ENCODE measurements around the gene TOP1. TPM values are rescaled to one million over a fixed set of nuclear protein-coding genes. Genes with fewer than 3 reads are reported as not detected.

The TOP1 gene
- polyA plus RNA-seq, 1 of the 3 experiments (the other 2 are of a cell fraction): 11.9 TPM

- POLR2A ChIA-PET: no interaction called here
Observed at GRCh38 chr20:41032271-41032670, 3.6 kb downstream of the TOP1 start.

DNA sequence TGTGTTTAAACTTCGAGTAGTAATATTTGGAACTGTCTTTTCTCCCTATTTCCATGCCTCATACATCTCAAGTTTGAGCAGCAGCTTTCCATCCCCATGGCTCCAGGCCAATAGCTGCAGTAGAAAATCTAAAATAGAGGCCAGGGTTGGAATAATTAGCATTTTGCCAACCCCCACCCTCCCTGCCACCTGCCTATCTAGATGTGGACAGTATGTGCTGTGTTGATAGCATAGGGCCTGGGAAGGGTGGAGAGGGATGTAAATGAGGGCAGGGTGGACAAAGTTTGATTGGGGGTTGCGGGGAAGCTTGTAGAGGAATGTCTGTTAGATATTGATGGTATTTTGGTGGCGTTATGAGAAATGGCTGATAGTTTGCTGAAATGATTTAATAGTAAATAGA, 5.6 kb downstream of the TOP1 start:
- Histone ChIP-seq H3K79me2 (ENCODE audit: insufficient read depth) (peaks cover 100% of the 10 kb centered on the region), H2AFZ (ENCODE audit: low read depth) (no peak overlapping the region), H4K20me1 (ENCODE audit: insufficient read depth) (peaks cover 88% of the 10 kb centered on the region), H3K27ac (ENCODE audit: low read depth in 2 of 2, low read length in 1 of 2) (no peak overlapping the region), H3F3A (replicated peaks; ENCODE audit: insufficient read depth) (no peaks in the 10 kb centered on the region), H3K9ac (no peak overlapping the region), H3K4me1 (ENCODE audit: control insufficient read depth in 1 of 2, insufficient read depth in 2 of 2, low read depth in 1 of 2, low read length in 1 of 2) (peaks cover 27 to 33% of the 10 kb centered on the region in 2 experiments; a peak in 3 of 4 replicates), H3K9me3 (no peaks in the 10 kb centered on the region), H3K9me2 (no peaks in the 10 kb centered on the region), H3K36me3 (replicated peaks in 1 of 2; ENCODE audit: control insufficient read depth in 1 of 2, insufficient read depth in 2 of 2, low read length in 1 of 2) (peaks cover 8 to 16% of the 10 kb centered on the region in 2 experiments), H3K4me2 (peak overlapping the region; percentile 81; the same call in 1 of the 2 replicates), H3K4me3 (ENCODE audit: low read depth in 2 of 2, low read length in 1 of 2) (no peak overlapping the region), H3K27me3 (ENCODE audit: insufficient read depth) (no peaks in the 10 kb centered on the region)
- POLR2A ChIA-PET: no interaction called here
- TF ChIP-seq USF2 (IDR thresholded peaks at IDR 0.05; ENCODE audit: borderline replicate concordance, low read depth, low read length): no peak
- no peak for TF ChIP-seq TCF12 (IDR thresholded peaks at IDR 0.05)
- TF ChIP-seq EP300 (IDR thresholded peaks at IDR 0.05; ENCODE audit: borderline replicate concordance in 1 of 2, low read depth in 1 of 2, low read length in 1 of 2): no peak
- no peak for TF ChIP-seq GABPA (IDR thresholded peaks at IDR 0.05; ENCODE audit: low read depth)
- TF ChIP-seq YY1 (IDR thresholded peaks at IDR 0.05; ENCODE audit: low read depth): no peak
- TF ChIP-seq RAD21 (IDR thresholded peaks at IDR 0.05; ENCODE audit: low read length): no peak
- no peak for TF ChIP-seq MXI1 (IDR thresholded peaks at IDR 0.05; ENCODE audit: low read depth, low read length)
- no peak for TF ChIP-seq POLR2AphosphoS5 (IDR thresholded peaks at IDR 0.05; ENCODE audit: low read depth, low read length)
- no peak for TF ChIP-seq REST (IDR thresholded peaks at IDR 0.05; ENCODE audit: low read depth, low read length)
- TF ChIP-seq SMC3 (IDR thresholded peaks at IDR 0.05; ENCODE audit: low read depth, low read length): no peak
- TF ChIP-seq, protein P1, sequence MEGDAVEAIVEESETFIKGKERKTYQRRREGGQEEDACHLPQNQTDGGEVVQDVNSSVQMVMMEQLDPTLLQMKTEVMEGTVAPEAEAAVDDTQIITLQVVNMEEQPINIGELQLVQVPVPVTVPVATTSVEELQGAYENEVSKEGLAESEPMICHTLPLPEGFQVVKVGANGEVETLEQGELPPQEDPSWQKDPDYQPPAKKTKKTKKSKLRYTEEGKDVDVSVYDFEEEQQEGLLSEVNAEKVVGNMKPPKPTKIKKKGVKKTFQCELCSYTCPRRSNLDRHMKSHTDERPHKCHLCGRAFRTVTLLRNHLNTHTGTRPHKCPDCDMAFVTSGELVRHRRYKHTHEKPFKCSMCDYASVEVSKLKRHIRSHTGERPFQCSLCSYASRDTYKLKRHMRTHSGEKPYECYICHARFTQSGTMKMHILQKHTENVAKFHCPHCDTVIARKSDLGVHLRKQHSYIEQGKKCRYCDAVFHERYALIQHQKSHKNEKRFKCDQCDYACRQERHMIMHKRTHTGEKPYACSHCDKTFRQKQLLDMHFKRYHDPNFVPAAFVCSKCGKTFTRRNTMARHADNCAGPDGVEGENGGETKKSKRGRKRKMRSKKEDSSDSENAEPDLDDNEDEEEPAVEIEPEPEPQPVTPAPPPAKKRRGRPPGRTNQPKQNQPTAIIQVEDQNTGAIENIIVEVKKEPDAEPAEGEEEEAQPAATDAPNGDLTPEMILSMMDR (IDR thresholded peaks at IDR 0.05): no peak
- no peak for TF ChIP-seq ZBTB33 (IDR thresholded peaks at IDR 0.05; ENCODE audit: borderline replicate concordance, low read depth)
- no peak for TF ChIP-seq TEAD4 (IDR thresholded peaks at IDR 0.05; ENCODE audit: borderline replicate concordance, insufficient read depth)
- no peak for TF ChIP-seq RXRA (IDR thresholded peaks at IDR 0.05; ENCODE audit: borderline replicate concordance, low read depth)
- 96% methylated on average over 3 of the region's 3 CpGs for WGBS (ENCODE audit: low lambda C conversion rate)
- DNase-seq: no peak
- CTCF ChIA-PET: interaction anchor here (0.8 to 2.2 kb wide), 4 partner anchors 11 to 306 kb away, joined by 3 to 11 read pairs (median 4); partner anchors contain the start of gene LPIN3

More at GRCh38 chr20:41032271-41032670, 3.6 kb downstream of the TOP1 start:
- peak overlapping the region; percentile 25 to 38 for H3K4me3 ChIP-seq (ENCODE audit: low read depth in 2 of 2, low read length in 1 of 2)
- no peaks in the 10 kb centered on the region for H3F3A ChIP-seq (replicated peaks; ENCODE audit: insufficient read depth)
- H3K79me2 ChIP-seq (ENCODE audit: insufficient read depth): peaks cover 86% of the 10 kb centered on the region
- peak overlapping the region; percentile 6 to 9; a peak in 2 of 4 replicates for H3K27ac ChIP-seq (ENCODE audit: low read depth in 2 of 2, low read length in 1 of 2)
- no peaks in the 10 kb centered on the region for H3K9me3 ChIP-seq
- CTCF ChIA-PET: interaction anchor here (0.8 to 2.0 kb wide), 5 partner anchors 11 to 63 kb away, joined by 3 to 5 read pairs (median 4); no protein-coding TSS in a partner anchor
- TF ChIP-seq POLR2AphosphoS5 (IDR thresholded peaks at IDR 0.05; ENCODE audit: low read depth, low read length) (no peak), FOSL2 (IDR thresholded peaks at IDR 0.05; ENCODE audit: borderline replicate concordance, low read depth) (0 out of 2 replicates have a peak, but pooled peaks have one; percentile 15), TCF12 (IDR thresholded peaks at IDR 0.05) (no peak)
- no peaks in the 10 kb centered on the region for H3K9me2 ChIP-seq
- peak overlapping the region; percentile 6; the same call in 1 of the 2 replicates for H3K9ac ChIP-seq
- whole genome bisulfite sequencing (ENCODE audit: low lambda C conversion rate): 60% methylated on average over 3 of the region's 3 CpGs
- H3K36me3 ChIP-seq (replicated peaks in 1 of 2; ENCODE audit: control insufficient read depth in 1 of 2, insufficient read depth in 2 of 2, low read length in 1 of 2): peaks cover 7 to 16% of the 10 kb centered on the region in 2 experiments
- H4K20me1 ChIP-seq (ENCODE audit: insufficient read depth): peaks cover 68% of the 10 kb centered on the region
- H3K27me3 ChIP-seq (ENCODE audit: insufficient read depth): no peaks in the 10 kb centered on the region
- H2AFZ ChIP-seq (ENCODE audit: low read depth): no peak overlapping the region
- peak overlapping the region; percentile 81 for H3K4me2 ChIP-seq
- DNase-seq: no peak
- peaks cover 27 to 40% of the 10 kb centered on the region in 2 experiments; a peak in 3 of 4 replicates for H3K4me1 ChIP-seq (ENCODE audit: control insufficient read depth in 1 of 2, insufficient read depth in 2 of 2, low read depth in 1 of 2, low read length in 1 of 2)
